Parathyroid adenoma (tissue), 2 donors: ENCODE results near the gene DFFB.

Experiments
- H2AFZ ChIP-seq: fragments of 300-600 bp; sonication (generic); one replicate; pipeline ENCODE4 v1.7.0; 2017; ENCODE audit warnings: antibody characterized with exemption, mild to moderate bottlenecking
- H3K27ac ChIP-seq: fragments of 300-600 bp; sonication (generic); one replicate; pipeline ENCODE4 v1.7.0; 2017
- H3K27me3 ChIP-seq: fragments of 300-600 bp; sonication (generic); one replicate; pipeline ENCODE4 v1.7.0; 2017; ENCODE audit warnings: low read length; ENCODE audit not compliant: control insufficient read depth, insufficient read depth
- H3K36me3 ChIP-seq: fragments of 300-600 bp; sonication (generic); one replicate; pipeline ENCODE4 v1.7.0; 2017; ENCODE audit warnings: low read length; ENCODE audit not compliant: control insufficient read depth, insufficient read depth
- H3K4me1 ChIP-seq: fragments of 300-600 bp; sonication (generic); one replicate; pipeline ENCODE4 v1.7.0; 2017; ENCODE audit warnings: control low read depth
- H3K4me2 ChIP-seq: fragments of 300-600 bp; sonication (generic); one replicate; pipeline ENCODE4 v1.7.0; 2017; ENCODE audit warnings: low read length
- H3K4me3 ChIP-seq: fragments of 300-600 bp; sonication (generic); one replicate; pipeline ENCODE4 v1.7.0; 2017; ENCODE audit warnings: low read depth, low read length
- H3K79me2 ChIP-seq: fragments of 300-600 bp; sonication (generic); one replicate; pipeline ENCODE4 v1.7.0; 2017; ENCODE audit warnings: control low read depth
- H3K9ac ChIP-seq: fragments of 300-600 bp; sonication (generic); one replicate; pipeline ENCODE4 v1.7.0; 2017; ENCODE audit warnings: mild to moderate bottlenecking
- H3K9me3 ChIP-seq: fragments of 300-600 bp; sonication (generic); one replicate; pipeline ENCODE4 v1.7.0; 2017; ENCODE audit warnings: low read length; ENCODE audit not compliant: control insufficient read depth
- TF ChIP-seq, protein P1 (sequence below): fragments of 300-600 bp; sonication (generic); IDR thresholded peaks from one replicate; pipeline ENCODE4 v1.7.0; 2017; ENCODE audit warnings: antibody characterized with exemption, mild to moderate bottlenecking
- donor health status: primary hyperparathyroidism.

Gene DFFB

DNA sequence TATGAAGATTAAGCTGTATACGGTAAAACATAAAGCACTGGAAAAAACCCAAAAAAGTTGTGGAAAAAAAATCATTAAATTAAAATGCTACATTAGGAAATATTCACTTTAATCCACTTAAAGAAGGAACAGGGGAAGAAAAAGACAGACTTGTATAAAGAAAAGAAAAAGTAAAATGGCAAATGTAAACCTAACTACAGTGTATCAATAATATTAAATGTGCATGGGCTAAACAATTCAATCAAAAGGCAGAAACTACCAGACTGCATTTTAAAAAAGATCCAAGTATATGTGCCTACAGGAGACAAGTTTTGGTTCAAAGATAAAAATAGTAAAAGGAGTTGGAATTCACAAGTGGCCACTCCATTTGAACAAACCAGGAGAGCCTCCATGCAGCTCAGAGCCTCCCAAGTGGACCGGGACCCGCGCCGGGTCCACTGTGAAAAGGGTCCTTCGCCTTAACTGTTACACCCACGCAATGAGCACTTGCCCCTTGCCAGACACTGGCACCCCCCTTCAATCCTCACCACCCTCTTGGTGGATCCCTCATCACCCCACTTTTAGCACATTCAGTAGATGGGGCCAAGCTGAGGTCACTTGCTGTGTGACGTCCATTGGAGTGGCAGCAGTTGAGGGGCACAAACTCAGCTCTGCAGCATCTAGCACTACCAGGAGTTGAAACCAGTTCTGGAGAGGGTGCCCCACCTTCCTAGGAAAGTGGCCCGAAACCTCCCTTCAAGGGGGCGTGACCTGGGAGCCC lies 41.9 kb downstream of the DFFB start:
- Histone ChIP-seq H3K27me3 (no peaks in the 10 kb centered on the region), H3K36me3 (no peaks in the 10 kb centered on the region), H3K9me3 (no peaks in the 10 kb centered on the region), H3K4me1 (no peaks in the 10 kb centered on the region), H3K9ac (peak overlapping the region; percentile 67), H3K4me2 (peak overlapping the region; percentile 96), H3K27ac (peak overlapping the region; percentile 89), H3K79me2 (peaks cover 12% of the 10 kb centered on the region), H3K4me3 (peak overlapping the region; percentile 92), H2AFZ (peak overlapping the region; percentile 97)
- TF ChIP-seq, protein P1, sequence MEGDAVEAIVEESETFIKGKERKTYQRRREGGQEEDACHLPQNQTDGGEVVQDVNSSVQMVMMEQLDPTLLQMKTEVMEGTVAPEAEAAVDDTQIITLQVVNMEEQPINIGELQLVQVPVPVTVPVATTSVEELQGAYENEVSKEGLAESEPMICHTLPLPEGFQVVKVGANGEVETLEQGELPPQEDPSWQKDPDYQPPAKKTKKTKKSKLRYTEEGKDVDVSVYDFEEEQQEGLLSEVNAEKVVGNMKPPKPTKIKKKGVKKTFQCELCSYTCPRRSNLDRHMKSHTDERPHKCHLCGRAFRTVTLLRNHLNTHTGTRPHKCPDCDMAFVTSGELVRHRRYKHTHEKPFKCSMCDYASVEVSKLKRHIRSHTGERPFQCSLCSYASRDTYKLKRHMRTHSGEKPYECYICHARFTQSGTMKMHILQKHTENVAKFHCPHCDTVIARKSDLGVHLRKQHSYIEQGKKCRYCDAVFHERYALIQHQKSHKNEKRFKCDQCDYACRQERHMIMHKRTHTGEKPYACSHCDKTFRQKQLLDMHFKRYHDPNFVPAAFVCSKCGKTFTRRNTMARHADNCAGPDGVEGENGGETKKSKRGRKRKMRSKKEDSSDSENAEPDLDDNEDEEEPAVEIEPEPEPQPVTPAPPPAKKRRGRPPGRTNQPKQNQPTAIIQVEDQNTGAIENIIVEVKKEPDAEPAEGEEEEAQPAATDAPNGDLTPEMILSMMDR: no peak

DNA sequence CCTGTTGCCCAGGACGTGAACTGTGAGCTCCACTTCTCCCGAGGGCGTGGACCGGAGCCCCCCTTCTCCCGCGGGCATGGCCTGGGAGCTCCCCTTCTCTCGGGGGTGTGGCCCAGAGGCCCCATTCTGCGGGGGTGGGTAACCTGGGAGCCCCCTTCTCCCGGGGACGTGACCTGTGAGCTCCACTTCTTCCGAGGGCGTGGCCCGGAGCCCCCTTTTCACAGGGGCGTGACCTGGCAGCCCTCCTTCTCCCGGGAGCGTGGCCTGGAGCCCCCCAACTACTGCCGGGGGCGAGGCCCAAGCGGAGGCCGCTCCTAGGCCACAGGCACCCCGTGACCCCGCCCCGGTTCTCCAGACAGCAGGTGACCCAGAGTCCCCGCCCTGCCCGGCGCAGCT lies 42.5 kb downstream of the DFFB start:
- TF ChIP-seq, protein P1: no peak
- no peaks in the 10 kb centered on the region for H3K27me3 ChIP-seq
- no peaks in the 10 kb centered on the region for H3K36me3 ChIP-seq
- H3K4me1 ChIP-seq: no peaks in the 10 kb centered on the region
- H3K27ac ChIP-seq: peak overlapping the region; percentile 89
- peaks cover 12% of the 10 kb centered on the region for H3K79me2 ChIP-seq
- peak overlapping the region; percentile 92 for H3K4me3 ChIP-seq
- H2AFZ ChIP-seq: peak overlapping the region; percentile 97
- no peaks in the 10 kb centered on the region for H3K9me3 ChIP-seq
- peak overlapping the region; percentile 96 for H3K4me2 ChIP-seq
- H3K9ac ChIP-seq: peak overlapping the region; percentile 67

DNA sequence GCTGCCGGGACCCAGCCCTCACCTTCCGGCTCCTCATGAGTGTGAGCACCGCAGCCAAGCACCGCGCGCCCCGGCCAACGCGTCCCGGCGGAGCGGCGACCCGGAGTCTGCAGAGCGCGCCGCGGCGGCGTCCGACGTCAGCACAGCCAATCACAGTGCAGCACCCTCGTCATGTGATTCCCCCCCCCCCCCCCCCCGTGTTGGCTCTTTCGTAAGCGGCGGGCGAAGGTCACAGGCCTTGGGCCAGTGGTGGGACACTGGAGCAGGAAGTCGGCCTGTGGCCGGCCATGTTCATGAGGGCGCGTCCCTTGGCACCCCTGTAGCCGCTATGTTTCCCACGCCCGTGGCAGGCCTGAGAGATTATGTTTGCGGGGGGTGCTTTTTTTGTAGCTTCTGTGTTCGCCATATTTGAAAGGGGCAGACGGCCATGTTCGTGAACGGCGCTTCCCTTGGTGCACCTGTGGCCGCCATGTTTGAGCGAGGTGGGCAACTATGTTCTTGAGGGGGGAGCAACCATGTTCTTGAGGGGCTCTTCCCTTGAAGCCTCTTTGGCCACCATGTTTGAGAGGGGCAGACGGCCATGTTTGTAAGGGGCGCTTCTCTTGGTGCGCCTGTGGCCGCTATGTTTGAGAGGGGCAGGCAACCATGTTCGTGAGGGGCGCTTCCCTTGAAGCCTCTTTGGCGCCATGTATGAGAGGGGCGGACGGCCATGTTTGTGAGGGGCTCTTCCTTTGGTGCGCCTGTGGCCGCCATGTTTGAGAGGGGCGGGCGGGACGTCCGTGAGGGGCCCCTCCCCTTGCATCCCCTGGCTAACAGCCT lies 43.1 kb downstream of the DFFB start, which contains the start of gene C1orf174:
Gene C1orf174, minus strand, starts transcription at position 123 of the 819 bp plus-strand sequence. Its CDS starts 86 bp downstream, at position 37.
- Histone ChIP-seq H3K9ac (peak within 1 kb of the TSS; percentile 67), H3K4me1 (no peaks in the 10 kb centered on the region), H3K4me2 (peak within 1 kb of the TSS; percentile 100), H3K9me3 (no peaks in the 10 kb centered on the region), H2AFZ (peak within 1 kb of the TSS; percentile 97), H3K4me3 (peak within 1 kb of the TSS; percentile 92), H3K36me3 (no peaks in the 10 kb centered on the region), H3K27me3 (no peaks in the 10 kb centered on the region), H3K27ac (peak within 1 kb of the TSS; percentile 89), H3K79me2 (peaks cover 12% of the 10 kb centered on the region)
- TF ChIP-seq, protein P1: no peak

- no peaks in the 10 kb centered on the region for H3K36me3 ChIP-seq
- H3K4me1 ChIP-seq: no peaks in the 10 kb centered on the region
- no peak overlapping the region for H3K9ac ChIP-seq
- H3K9me3 ChIP-seq: no peaks in the 10 kb centered on the region
- peak overlapping the region; percentile 92 for H3K4me3 ChIP-seq
- no peaks in the 10 kb centered on the region for H3K27me3 ChIP-seq
- TF ChIP-seq, protein P1: no peak
- peak overlapping the region; percentile 100 for H3K4me2 ChIP-seq
- H3K27ac ChIP-seq: peak overlapping the region; percentile 89
- peak overlapping the region; percentile 97 for H2AFZ ChIP-seq
- H3K79me2 ChIP-seq: peaks cover 12% of the 10 kb centered on the region
Measured at GRCh38 chr1:3900969-3901529, 43.8 kb downstream of the DFFB start.
